Activated CD8-positive, alpha-beta memory T cell treated with anti-CD3 and anti-CD28 coated beads, Interleukin-2, amount 50 U/mL, for 24 hours (primary cell): ENCODE results near the gene THSD8.

ENCODE experiments used
- DNase-seq: peaks from one replicate; pipeline ENCODE4 v3.0.0-alpha.2; 2020; ENCODE audit errors: extremely low read depth

Gene THSD8

DNA sequence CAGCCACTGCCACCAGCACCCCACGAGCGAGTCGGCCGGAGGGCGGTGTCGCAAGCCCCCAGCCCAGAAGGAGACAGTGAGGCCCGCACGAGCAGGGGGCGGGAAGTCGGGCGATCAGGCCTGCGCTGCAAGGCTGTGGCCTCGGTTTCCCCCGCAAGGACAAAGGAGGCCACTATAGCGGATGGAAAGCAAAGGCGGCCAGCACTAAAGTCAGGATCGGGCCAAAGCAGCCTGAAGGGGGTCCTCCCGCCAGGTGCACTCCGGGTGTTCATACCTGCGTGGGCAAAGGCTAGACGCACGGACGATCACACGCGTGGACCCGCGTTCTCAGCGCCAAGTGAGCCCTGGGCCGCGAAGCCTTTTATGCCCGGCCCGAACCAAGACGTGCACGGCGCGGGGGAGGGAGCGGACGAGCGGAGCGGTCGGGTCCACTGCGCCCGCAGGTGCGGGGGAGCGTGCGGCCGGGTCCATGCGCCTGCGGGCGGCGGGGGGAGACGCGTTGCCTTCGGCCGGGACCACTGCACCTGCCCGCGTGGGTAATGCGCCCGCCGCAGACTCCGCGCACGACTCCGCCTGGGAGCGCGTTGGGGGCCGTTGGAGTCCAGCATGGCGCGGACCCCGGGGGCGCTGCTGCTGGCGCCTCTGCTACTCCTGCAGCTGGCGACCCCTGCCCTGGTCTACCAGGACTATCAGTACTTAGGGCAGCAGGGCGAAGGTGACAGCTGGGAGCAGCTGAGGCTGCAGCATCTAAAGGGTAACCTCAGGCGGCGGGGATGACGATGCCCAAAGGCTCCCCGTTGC is at the start of gene THSD8, which contains the start of gene PRDX2:
Gene THSD8, plus strand, starts transcription at position 604 of the 801 bp plus-strand sequence. Its CDS starts 3 bp downstream, at position 607.
Gene PRDX2, minus strand, starts transcription at position 335 of the 801 bp plus-strand sequence. CDS start 539 bp downstream, outside the sequence.
- DNase-seq, result no peak

DNA sequence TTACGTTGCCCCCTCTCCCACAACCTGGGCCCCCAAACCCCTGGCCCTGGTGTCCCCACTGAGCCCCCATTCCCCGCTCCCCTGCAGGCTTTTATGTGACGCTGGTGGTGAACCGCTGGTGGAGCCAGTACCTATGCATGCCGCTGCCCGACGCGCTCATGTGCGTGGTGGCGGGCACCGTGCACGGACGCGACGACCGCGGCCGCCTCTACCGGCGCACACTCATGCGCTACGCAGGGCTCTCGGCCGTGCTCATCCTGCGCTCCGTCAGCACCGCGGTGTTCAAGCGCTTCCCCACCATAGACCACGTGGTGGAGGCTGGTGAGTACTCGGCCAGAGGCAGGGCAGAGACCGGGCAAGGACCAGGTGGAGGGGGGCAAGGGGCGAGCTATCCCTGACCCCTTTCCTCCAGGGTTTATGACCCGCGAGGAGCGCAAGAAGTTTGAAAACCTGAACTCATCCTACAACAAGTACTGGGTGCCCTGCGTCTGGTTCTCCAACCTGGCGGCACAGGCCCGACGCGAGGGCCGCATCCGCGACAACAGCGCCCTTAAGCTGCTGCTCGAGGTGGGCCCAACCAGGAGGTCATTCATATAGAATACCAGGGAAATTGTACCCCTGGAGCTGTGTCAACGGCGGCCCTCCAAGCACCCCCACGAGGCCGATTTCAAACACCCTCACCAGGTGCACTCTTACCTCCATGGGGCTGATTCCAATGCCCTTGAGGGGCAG is 47.2 kb upstream of the THSD8 start:
- DNase-seq, result no peak

DNA sequence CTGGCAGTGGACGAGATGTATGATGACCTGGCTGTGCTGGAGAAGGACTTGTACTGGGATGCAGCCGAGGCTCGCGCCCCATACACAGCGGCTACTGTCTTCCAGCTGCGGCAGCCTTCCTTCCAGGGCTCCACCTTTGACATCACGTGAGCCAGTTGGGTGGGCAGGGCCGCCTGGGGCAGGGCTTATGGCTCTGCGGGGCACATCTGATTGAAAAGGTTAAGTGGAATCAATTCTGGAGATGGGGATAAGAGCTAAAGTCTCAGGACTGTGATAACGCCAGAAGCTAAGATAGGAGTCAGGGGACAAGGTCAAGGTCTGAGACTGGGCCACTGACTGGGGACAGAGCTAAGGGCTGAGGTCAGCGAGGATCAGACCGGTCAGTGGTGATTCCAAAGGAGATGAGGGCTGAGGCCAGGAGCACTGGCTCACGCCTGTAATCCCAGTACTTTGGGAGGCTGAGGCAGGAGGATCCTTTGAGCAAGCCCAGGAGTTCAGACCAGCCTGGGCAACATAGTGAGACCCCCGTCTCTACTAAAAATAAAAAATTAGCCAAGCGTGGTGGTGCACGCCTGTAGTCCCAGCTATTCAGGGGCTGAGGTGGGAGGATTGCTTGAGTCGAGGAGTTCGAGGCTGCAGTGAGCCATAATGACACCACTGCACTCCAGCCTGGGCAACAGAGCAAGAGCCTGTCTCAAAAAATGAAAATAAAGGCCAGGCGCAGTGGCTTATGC is 45.6 kb upstream of the THSD8 start:
- no peak for DNase-seq

DNA sequence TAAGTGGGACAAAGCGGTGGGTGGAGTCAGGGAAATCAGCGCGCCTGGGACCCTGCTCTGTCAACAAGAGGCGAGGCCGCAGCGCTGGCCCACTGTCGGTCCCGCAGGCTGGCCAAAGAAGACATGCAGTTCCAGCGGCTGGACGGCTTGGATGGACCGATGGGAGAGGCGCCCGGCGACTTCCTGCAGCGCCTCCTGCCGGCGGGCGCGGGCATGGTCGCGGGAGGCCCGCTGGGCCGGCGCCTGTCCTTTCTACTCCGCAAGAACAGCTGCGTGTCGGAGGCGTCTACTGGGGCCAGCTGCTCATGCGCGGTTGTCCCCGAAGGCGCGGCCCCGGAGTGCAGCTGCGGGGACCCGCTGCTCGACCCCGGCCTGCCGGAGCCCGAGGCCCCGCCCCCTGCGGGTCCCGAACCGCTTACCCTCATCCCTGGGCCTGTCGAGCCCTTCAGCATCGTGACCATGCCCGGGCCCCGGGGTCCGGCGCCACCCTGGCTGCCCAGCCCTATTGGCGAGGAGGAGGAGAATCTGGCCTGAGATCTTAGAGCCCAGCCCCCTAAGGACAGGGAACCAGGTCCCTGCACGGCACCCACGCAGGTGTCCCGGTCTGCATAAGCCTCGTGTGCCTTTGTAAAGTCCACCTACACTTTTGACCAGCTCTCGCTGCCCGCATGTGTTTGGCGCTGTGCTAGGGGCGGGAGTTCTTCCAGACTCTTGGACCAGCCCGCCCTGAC is 44.2 kb upstream of the THSD8 start:
- DNase-seq, result no peak

DNA sequence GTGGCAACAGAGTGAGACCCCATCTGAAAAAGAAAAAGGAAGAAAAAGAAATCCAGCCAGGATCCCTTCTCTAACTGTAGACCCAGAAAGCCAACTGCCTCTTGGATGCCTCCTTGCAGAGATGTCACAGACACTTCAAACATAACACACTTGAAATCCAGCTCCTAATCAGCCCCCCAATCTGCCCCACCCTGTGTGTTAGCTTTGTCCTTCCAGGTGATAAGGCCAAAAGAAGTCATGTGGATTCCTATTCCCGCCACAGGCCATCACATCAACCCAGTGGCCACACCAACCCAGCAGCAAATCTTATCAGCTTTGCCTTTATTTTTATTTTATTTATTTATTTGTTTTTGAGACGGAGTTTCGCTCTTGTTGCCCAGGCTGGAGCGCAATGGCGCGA is 42.2 kb upstream of the THSD8 start:
- DNase-seq, result no peak

DNA sequence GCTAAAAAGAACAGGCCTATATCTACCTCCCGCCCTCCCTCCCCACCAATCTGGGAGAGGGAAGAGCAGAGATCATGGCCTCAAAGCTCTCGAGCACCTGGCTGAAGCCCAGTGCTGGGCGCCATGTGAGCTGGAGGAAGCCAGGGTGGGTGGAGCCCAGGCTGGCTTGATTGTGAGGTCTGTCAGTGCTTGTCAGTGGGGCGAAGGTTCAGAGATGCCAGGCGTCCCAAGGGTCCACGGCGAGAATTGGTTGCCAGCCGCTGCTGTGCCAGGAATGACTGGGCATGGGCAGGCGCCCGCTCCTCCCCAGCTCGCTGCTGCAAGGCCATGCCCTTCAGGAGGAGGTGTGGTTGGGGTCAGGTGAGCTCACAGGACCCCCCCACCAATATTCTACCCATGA is 38.8 kb upstream of the THSD8 start:
- no peak for DNase-seq

DNA sequence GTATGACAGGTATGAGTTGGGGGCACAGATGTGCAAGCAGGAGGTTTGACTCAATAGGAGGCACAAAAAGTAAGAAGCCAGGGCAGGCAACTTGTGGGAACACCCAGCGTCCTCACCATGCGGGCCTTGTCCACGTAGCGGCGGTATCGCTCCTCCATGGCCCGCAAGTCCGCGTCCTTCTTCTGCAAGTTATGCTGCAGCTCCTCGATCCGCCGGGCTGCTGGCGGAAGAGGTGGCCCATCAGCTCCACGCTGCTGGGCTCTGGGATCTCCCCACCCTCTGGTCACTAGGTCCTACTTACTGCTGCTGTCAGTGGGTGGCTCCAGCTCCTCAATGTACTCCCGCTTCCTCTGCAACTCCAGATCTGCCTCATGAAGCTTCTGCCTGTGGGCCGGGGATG is 37.2 kb upstream of the THSD8 start:
- DNase-seq, result no peak

DNA sequence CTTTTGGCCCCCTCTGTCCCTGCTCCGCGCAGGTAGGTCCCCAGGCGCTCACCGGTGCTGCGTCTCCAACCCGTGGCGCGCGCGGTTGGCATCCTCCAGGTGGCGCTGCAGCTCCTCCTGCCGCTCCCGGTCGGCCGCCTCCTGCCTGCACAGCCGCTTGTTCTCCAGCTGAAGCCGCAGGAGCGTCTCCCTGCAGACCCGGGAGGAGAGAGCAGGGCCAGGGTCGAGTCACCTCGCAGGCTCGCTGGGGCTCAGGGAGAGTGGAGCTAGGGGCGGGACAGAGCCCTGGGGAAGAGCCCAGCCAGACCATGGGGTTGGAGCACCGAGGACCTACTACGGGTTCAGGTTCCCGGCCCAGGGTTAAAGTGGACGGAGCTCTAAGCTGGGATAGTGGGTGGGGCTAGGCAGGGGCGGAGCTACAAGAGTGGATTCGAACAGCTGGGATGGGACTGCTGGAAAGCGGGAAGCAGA is 35.8 kb upstream of the THSD8 start:
- DNase-seq, result no peak

DNA sequence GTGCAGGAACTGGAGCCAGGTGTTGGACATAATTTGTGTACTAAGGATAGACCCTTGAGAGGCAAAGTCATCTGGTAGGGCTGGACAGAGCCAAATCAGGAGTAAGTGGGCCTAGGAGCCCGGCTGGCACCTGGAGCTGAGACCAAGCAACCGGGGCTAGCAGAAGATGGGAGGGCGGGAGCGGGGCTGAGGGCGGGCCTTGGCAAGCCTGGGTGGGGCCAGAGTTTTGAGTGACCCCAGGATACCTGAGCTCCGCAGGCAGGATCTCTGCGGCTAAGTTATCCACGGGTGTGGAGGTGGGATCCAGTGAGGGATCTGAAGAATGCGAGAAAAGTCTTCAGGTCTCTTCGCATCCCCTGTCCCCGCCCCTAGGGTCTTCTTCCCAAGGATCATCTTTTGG is 34.7 kb upstream of the THSD8 start:
- no peak for DNase-seq

DNA sequence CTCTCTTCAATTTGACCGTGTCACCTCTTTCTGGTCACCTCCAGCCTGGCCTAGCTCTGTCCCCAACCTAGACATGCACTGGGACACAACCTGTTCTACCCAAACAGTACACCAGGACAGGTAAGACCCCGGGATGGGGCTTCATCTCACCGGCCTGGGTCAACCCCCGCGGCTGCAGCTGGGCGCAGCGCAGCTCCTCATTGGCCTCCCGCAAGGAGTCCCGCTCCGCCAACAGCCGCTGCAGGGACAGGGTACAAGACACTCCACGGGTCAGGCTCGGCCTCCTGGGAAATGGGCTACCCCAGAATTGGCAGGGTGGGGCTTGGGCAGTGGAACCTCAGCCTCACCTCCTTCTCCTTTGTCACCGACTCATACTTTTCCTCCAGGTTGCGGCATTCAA is 34.2 kb upstream of the THSD8 start:
- no peak for DNase-seq

DNA sequence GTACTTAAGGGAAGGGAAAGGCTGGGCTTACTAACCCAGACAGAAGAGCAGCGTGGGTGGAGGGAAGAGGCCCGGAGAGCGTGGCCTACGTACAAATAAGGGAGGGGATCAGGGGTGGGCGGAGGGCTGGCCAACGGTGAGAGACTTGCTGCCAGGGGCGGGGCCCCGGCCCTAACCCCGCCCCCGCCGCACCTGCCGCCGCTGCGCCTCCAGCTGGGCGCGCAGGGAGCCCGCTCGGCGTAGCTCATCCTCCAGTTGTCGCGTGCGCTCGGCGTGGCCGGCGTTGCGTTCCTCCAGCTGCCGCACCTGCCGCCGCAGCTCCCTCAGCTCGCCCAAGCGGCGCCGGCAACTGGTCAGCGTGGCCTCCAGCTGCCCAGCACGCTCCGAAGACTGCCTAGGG is 32.2 kb upstream of the THSD8 start:
- no peak for DNase-seq

DNA sequence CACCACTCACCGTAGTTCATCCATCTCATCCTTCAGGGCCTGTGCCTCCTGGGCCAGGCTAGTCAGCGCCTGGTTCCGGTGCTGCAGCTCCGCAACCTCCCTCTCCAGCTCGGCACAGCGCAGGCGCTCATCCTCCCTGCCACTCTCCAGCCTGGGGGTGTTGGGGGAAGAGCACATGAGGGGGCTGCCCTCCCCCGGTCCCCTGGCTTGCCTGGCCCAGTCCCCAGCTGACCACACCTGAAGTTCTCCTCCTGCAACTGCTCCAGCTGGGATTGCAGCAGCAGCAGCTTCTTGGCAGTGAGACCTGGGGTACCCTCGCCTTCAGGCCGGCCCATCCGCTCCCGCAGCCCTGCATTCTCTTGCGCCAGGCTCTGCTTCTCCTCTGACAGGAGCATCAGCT is 30.9 kb upstream of the THSD8 start:
- DNase-seq, result no peak

DNA sequence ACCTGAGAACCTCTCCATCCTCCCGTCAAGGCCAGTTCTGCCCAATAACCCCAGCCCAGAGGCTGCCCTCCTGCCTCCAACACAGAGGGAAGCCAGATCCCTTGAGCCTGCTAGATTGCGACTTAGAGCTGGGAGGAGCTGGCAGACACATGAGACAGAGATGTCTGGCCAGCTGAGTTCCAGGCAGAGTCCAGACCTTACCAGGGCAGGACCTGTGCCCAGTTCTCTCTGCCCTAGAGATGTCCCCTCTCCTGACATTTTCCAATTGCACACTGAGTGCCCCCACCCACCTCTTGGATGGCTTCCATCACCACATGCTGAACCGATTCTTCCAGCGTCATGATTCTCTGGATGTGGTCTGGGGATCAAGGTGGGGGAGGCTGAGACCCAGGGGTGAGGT is 29.5 kb upstream of the THSD8 start:
- DNase-seq, result no peak

DNA sequence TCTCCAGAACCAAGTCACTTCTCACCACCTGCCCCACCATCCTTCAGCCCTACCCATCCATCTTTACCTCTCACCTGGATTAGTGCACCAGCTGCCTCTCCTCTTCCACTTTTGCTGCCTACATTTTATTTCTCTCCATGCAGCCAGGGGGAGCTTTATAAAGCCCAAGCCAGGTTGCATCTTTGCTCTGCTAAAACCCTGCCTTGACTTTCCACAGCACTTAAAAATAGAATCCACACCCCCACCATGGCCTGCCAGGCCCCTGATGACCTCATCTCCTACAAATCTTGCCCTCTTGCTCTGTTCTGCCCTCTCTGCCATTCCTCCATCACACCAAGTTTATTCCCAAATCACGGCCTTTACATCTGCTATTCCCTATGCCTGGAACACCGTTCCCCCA is 28.3 kb upstream of the THSD8 start:
- DNase-seq, result no peak

DNA sequence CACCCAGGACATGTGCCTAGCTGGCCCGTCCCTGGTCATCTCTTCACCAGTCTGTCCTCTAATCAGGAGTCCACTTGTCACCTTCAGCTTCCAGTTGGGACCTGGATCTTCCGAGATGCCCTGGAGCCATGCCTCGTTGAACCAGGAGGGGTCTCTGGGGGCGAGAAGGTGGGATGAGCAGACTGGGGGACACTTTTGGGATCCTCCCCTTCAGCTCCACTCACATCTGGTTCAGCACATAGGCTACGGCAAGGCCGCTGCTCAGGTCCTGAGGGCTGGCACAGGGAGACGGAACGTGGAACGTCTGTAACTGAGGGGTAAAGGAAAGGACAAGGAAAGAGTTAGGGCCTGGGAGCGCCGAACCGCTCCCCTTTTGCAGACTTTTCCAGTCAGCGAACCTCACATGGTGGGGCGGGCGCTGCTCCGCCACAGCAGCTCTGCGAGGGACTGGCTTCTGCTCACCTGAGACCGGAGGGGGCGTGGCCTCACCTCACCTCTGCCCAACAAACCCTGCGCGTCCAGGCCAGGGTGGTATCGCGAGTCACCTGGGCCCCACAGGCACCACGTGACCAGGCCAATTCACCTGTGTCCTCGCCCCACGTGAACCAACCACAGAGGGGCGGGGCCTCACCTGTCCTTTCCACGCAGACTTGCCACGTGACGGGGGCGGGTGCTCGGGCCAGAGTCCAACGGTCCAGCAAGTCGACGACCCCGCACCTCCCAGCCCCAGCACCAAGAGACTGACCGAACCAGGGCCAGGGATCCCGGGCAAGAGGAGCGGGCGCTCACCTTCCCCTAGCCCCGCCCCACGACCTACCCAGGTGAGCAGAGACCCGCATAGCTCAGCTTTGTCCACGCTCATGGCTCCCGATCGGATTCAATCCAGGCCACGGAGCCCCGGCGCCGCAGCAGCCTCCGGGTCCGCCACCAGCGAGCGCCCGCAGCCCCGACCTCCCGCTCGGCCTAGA is 27.0 kb upstream of the THSD8 start, which contains the start of gene HOOK2:
Gene HOOK2, minus strand, starts transcription at position 965 of the 968 bp plus-strand sequence. Its CDS starts 103 bp downstream, at position 862.
- DNase-seq, result no peak

DNA sequence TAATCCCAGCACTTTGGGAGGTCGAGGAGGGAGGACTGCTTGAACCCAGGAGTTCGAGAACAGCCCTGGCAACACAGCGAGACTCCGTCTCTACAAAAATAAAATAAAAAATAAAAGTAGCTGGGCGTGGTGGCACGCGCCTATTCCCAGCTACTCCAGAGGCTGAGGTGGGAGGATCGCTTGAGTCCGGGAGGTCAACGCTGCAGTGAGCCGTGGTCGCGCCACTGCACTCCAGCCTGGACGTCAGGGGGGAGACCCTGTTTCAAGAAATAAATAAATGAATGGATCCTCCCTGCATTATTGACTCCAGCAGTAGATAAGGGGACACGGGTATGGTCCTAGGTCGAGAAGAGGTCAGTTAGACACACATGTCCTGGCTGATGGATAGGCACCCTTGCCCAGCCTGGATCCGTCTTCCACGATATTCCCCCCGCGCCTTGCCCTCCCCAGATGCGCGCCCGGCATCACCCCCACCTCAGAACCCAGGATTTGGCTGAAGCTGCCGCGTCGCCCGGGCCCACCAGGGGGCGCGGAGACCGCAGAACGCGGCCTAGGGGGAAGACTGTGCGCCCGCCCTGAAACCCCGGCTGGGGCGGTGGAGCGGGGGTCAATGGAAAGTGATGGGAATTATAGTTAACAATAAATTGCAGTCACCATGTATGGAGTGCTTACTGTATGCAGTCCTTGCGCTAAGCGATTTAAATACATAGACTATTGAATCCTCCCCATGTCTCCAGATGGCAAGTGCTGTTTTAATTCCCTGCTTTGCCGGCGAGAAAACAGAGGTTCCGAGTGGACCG is 24.5 kb upstream of the THSD8 start:
- DNase-seq, result no peak

DNA sequence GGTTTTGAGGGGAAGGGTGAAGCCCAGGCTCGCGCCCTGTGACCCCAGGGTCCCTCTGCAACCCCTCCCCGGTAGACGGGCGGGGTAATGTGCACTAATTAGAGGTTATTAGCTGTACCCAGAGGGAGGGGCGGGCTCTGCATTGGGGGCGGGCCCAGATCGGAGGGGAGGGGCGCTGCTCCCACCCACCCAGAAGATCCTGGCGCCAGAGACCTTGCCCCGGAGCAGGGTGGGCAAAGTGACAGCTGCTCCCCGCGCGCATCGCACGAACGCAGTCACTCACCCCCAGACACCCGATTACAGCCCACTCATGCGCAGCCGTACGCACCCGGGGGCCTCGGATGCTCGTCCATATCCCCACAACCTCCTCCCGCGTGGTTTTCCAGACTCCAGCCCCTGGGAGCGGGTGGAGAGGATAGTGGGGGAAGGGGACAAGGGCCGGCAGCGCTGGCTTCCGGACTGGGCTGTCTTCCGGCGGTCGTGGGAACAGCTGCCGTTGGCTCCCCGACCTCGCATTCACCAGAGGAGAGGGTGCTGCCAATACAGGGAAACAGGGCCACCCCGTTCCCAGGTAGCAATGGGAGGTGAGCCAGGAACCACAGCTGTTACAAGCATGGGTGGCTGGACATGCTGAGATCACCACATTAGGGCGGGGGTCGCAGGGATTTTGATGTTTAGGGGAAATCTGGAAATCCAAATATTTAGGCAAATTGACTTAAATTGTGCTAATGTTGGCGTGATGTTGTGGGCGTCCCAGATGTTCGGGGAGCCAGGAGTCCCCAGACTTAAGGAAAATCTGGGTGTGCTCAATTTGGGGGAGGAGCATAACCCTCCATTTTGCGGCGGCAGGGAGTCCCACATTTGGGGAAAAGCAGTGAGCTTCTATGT is 23.6 kb upstream of the THSD8 start:
- DNase-seq, result no peak

DNA sequence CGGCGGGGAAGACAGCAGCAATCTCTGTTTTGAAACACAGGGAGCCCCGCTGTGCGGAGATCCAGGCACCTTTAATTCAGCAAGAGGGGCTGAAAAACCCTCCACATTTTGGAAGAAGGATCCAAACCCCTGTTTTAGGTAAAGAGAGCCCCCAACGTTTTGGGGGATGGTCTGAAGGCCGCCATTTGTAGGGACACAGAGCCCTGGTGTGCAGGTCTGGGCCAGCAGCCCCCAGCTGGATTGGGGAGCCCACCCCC is 23.0 kb upstream of the THSD8 start:
- no peak for DNase-seq
